Astrocyte (in vitro differentiated cells and primary cell): ENCODE results near the gene BCL7C. TPM values are rescaled to one million over a fixed set of nuclear protein-coding genes. Genes with fewer than 3 reads are reported as not detected.

ENCODE experiments used
- DNase-seq: peaks from one replicate; pipeline ENCODE4 v3.0.0-alpha.2; 2010; ENCODE audit warnings: low read depth
- FAIRE-seq: peaks from 2 replicates; lab custom pipeline; 2011; peaks lifted over from hg19 to GRCh38; lab: Jason Lieb, UNC
- H2AFZ ChIP-seq: 2 replicates; pipeline ENCODE4 v1.6.0; 2012; ENCODE audit warnings: low read depth, low read length, inconsistent platforms
- H3K27ac ChIP-seq: 2 replicates; pipeline ENCODE4 v1.5.1; 2011; ENCODE audit warnings: low read depth, low read length, inconsistent platforms
- H3K27me3 ChIP-seq: 2 replicates; pipeline ENCODE4 v1.6.0; 2011; ENCODE audit warnings: low read length, inconsistent platforms; ENCODE audit not compliant: insufficient read depth
- H3K36me3 ChIP-seq: 2 replicates; pipeline ENCODE4 v1.5.1; 2011; ENCODE audit warnings: low read length, inconsistent platforms; ENCODE audit not compliant: insufficient read depth
- H3K4me1 ChIP-seq: 2 replicates; pipeline ENCODE4 v1.5.1; 2011; ENCODE audit warnings: low read length, inconsistent platforms; ENCODE audit not compliant: insufficient read depth
- H3K4me2 ChIP-seq: 2 replicates; pipeline ENCODE4 v1.6.0; 2012; ENCODE audit warnings: low read length, inconsistent platforms
- H3K4me3 ChIP-seq: 2 replicates; pipeline ENCODE4 v1.5.1; 2011; ENCODE audit warnings: low read depth, mild to moderate bottlenecking, low read length, inconsistent platforms; ENCODE audit not compliant: insufficient read depth
- H3K79me2 ChIP-seq: 2 replicates; pipeline ENCODE4 v1.6.0; 2012; ENCODE audit warnings: mild to moderate bottlenecking, low read length, inconsistent platforms; ENCODE audit not compliant: insufficient read depth
- H3K9ac ChIP-seq: 2 replicates; pipeline ENCODE4 v1.6.0; 2012; ENCODE audit warnings: mild to moderate bottlenecking, low read length, inconsistent platforms
- H3K9me3 ChIP-seq: 2 replicates; pipeline ENCODE4 v1.5.1; 2012; ENCODE audit warnings: low read depth, mild to moderate bottlenecking, low read length, inconsistent platforms; ENCODE audit not compliant: insufficient read depth
- H4K20me1 ChIP-seq: 2 replicates; pipeline ENCODE4 v1.6.0; 2012; ENCODE audit warnings: low read length, inconsistent platforms; ENCODE audit not compliant: insufficient read depth
- H3K27ac Mint-ChIP-seq: one replicate; pipeline ENCODE4 v1.8.0; 2021; ENCODE audit warnings: mild to moderate bottlenecking, mixed read lengths; ENCODE audit not compliant: unreplicated experiment
- H3K27me3 Mint-ChIP-seq: one replicate; pipeline ENCODE4 v1.8.0; 2021; ENCODE audit warnings: low read depth, mixed read lengths; ENCODE audit not compliant: unreplicated experiment
- H3K36me3 Mint-ChIP-seq: one replicate; pipeline ENCODE4 v1.8.0; 2021; ENCODE audit warnings: low read depth, mixed read lengths; ENCODE audit not compliant: unreplicated experiment
- H3K4me1 Mint-ChIP-seq: one replicate; pipeline ENCODE4 v1.8.0; 2021; ENCODE audit warnings: low read depth, mixed read lengths; ENCODE audit not compliant: unreplicated experiment
- H3K4me3 Mint-ChIP-seq: one replicate; pipeline ENCODE4 v1.8.0; 2021; ENCODE audit warnings: mild to moderate bottlenecking, moderate library complexity, mixed read lengths; ENCODE audit not compliant: unreplicated experiment
- H3K9me3 Mint-ChIP-seq: one replicate; pipeline ENCODE4 v1.8.0; 2021; ENCODE audit warnings: mild to moderate bottlenecking, mixed read lengths; ENCODE audit not compliant: unreplicated experiment
- CTCF ChIP-seq: IDR thresholded peaks from 2 replicates; pipeline ENCODE4 v1.5.1; 2011; ENCODE audit warnings: low read depth, mild to moderate bottlenecking, inconsistent platforms, low read length, moderate library complexity; ENCODE audit not compliant: insufficient read depth
- EZH2 ChIP-seq: IDR thresholded peaks from 2 replicates; pipeline ENCODE4 v1.6.1; 2012; ENCODE audit warnings: mild to moderate bottlenecking, low read length, inconsistent platforms; ENCODE audit not compliant: insufficient read depth
- total RNA-seq: library from RNA; stranded (reverse); gene quantifications from 2 replicates; pipeline ENCODE4 v1.2.1, GENCODE V29; 2021

The BCL7C gene
- total RNA-seq, 1 donor from 2014 or later: 40.7 TPM

- Histone ChIP-seq H3K27ac (no peak overlapping the region), H3K27me3 (no peaks in the 10 kb centered on the region), H3K4me1 (no peaks in the 10 kb centered on the region), H3K9me3 (no peaks in the 10 kb centered on the region), H3K79me2 (peaks cover 3% of the 10 kb centered on the region), H3K36me3 (peaks cover 18% of the 10 kb centered on the region), H3K9ac (no peak overlapping the region), H3K4me3 (no peak overlapping the region), H4K20me1 (peaks cover 6% of the 10 kb centered on the region), H2AFZ (no peak overlapping the region), H3K4me2 (no peak overlapping the region)
- H3K27me3 Mint-ChIP-seq: no peaks in the 10 kb centered on the region
- no peak for TF ChIP-seq EZH2
- no peak for TF ChIP-seq CTCF
- no peaks in the 10 kb centered on the region for H3K9me3 Mint-ChIP-seq
- H3K4me1 Mint-ChIP-seq: peaks cover 4% of the 10 kb centered on the region
- no peak overlapping the region for H3K27ac Mint-ChIP-seq
- H3K36me3 Mint-ChIP-seq: peaks cover 18% of the 10 kb centered on the region
- H3K4me3 Mint-ChIP-seq: no peak overlapping the region
- FAIRE-seq (no peak), DNase-seq (no peak)
These were observed 7.7 kb downstream of the BCL7C start for GRCh38 chr16:30886145-30886544.

- Histone ChIP-seq H3K4me3 (no peak overlapping the region), H3K27ac (no peak overlapping the region), H3K4me2 (no peak overlapping the region), H4K20me1 (peaks cover 6% of the 10 kb centered on the region), H3K9me3 (no peaks in the 10 kb centered on the region), H3K9ac (no peak overlapping the region), H2AFZ (no peak overlapping the region), H3K36me3 (peaks cover 18% of the 10 kb centered on the region), H3K4me1 (no peaks in the 10 kb centered on the region), H3K79me2 (peaks cover 3% of the 10 kb centered on the region), H3K27me3 (no peaks in the 10 kb centered on the region)
- TF ChIP-seq CTCF (no peak), EZH2 (no peak)
- peaks cover 18% of the 10 kb centered on the region for H3K36me3 Mint-ChIP-seq
- H3K9me3 Mint-ChIP-seq: no peaks in the 10 kb centered on the region
- no peak overlapping the region for H3K27ac Mint-ChIP-seq
- peaks cover 4% of the 10 kb centered on the region for H3K4me1 Mint-ChIP-seq
- H3K27me3 Mint-ChIP-seq: no peaks in the 10 kb centered on the region
- no peak for FAIRE-seq
- H3K4me3 Mint-ChIP-seq: no peak overlapping the region
- DNase-seq: no peak
These were observed 8.7 kb downstream of the BCL7C start for GRCh38 chr16:30885196-30885595.

- Histone ChIP-seq H3K9ac (no peak overlapping the region), H3K4me2 (no peak overlapping the region), H3K27me3 (no peaks in the 10 kb centered on the region), H4K20me1 (peaks cover 6% of the 10 kb centered on the region), H3K4me3 (no peak overlapping the region), H2AFZ (no peak overlapping the region), H3K27ac (no peak overlapping the region), H3K4me1 (no peaks in the 10 kb centered on the region), H3K36me3 (peaks cover 18% of the 10 kb centered on the region), H3K9me3 (no peaks in the 10 kb centered on the region), H3K79me2 (peaks cover 3% of the 10 kb centered on the region)
- Mint-ChIP-seq H3K27ac (no peak overlapping the region), H3K27me3 (no peaks in the 10 kb centered on the region), H3K9me3 (no peaks in the 10 kb centered on the region), H3K4me1 (peaks cover 2% of the 10 kb centered on the region), H3K36me3 (peaks cover 16% of the 10 kb centered on the region), H3K4me3 (no peak overlapping the region)
- FAIRE-seq (no peak), DNase-seq (no peak)
- TF ChIP-seq CTCF: no peak
- TF ChIP-seq EZH2: no peak
These were observed 9.1 kb downstream of the BCL7C start for GRCh38 chr16:30884760-30885159.
